SHP77 treated with DMSO at 0.1 percent for 48 hours (cell line): ENCODE data around the gene WDPCP.
"Not testable (repeated sequence)": the region's sequence is repeated elsewhere in the genome, so short reads cannot be mapped to it uniquely, and the experiment has no call there.

Source experiments
- DNase-seq: peaks from one replicate; lab custom pipeline; 2025; lab: John Stamatoyannopoulos, UW

Gene WDPCP

DNA sequence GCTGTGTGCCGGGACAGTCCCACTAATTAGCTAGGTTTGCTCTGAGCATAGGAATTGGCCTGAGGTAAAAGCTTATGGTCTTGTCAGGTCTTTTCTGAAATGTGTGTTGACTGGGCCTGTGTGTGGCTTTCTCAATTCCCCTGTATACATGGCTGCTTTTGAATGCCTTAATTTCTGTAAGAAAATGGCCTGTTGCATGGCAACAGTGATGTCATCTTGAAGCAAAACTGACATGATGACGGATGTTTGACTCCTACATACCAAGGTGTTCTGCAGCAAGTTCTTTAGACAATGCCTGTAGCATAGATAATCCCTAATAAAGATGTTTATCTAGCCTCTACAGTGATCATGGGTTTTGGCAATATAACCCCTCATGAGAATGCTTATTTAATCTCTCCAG lies 339.1 kb downstream of the WDPCP start:
- DNase-seq: no peak

- DNase-seq: no peak
These were observed 345.5 kb downstream of the WDPCP start for GRCh38 chr2:63242747-63243146.

DNA sequence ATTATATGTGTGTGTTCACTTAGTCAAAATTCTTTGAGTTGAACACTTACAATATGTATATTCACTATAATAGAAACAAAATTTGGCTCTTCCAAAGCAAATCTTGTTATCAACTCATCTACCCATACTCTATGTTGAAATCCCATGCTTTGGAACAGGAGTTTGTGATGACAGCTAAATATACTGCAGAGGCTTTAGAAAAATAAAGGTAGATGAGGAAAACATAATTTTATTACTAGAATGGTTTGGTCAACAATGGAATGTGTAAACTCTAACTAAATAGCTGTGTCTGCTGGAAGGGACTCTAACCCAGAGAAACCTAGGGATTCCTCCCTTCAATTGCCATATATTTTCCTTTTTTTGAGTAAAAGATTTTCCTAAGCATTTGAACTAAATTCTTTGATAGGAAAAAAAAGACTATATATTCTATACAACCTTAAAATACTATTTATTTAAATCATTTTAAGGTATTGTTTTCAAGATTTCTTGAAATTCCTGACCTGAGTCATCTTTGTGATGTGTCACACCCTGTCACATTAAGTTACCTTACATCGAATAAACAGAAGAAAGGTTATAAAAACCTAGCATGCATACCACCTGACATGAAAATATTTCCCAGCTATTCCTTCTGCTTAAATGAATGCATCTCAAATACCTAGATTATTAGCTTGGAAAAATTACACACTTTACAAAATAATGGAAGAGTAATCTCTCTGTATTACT lies 362.2 kb downstream of the WDPCP start:
- DNase-seq: no peak

DNA sequence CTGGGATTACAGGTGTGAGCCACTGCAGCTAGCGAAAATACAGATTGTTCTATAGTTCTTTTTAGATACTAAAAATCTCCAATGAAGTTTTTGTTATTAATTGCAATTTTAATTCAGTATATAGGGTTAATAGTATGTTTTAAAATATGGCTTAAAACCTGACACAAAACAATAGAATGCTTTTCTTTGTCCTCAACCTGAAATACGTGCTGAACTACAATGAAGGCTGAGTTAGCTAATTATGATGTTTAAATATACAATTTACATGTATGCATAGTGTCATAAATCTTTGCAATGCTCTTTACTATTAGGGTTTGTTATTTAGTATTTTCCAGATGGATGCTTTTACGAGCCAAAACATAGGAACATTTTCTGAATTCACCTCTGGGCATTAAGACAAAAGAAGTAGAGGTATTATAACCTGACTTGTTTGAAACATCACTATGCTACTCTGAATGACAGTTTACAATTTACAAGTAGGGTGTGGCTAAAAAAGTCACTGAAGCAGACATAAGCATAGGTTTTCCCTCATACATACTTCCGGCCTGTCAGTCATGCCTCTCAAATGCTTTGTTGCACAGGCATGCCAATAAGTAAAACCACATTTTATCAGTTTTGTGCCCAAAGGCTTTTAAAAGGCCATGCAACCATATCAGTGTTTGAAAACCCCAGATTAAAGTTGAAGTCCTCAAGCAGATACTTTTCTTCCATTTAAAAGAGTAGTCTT lies 369.3 kb downstream of the WDPCP start:
- DNase-seq: no peak

GRCh38 chr2:63195310-63195709 lies 393.0 kb downstream of the WDPCP start:
- DNase-seq: no peak

DNA sequence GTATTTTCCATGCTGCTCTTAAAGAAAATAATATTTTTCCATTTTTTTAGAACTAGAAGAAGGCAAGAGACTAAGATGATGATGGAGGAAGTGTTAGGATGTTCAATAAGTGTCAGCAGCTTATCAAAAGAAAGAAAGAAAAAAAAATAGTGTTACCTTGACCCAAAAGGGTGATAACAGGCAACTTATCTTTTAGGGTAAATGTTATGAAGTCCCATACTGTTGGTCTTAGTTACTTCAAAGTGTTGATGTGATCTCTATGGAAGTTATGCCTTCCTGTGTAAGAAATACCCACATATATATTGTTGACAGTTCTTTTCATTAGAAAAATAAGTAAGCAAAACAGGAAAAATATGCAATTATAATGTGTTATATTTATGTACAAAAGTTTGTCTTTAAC lies 394.1 kb downstream of the WDPCP start:
- no peak for DNase-seq

DNA sequence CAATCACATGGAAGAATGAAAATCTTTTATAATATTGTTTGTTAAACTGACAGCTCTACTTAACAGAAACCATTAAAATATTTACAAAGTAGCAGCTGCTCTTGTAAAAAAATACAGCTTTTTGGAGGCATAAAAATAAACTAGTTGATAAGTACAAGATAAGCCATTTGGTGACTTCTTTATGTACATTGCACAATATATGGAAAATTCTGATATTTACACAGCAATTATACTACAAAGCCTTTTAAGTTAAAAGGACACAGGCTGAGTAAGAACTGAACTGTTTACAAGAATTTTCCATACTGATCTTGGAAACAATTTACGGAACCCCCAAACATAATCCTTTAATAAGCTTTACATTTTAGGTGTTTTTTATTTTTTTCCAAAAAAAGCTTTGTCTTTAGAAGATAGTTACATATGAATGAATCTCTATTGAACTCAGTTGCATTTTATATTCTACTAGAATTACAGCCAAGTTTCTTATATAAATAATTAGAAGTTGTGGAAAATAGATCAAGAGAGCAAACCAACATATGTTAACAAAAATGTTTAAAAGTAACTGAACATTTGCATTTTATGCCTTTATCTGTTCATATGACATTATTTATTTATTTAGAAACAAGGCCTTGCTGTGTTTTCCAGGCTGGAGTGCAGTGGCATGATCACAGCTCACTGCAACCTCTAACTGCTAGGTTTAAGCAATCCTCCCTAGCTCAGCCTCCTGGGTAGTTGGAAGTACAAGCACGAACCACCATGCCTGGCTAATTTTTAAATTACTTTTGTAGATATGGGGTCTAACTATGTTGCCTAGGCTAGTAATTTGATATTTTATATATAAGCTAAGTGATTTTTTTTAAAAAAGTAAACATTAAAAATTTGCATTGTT lies 395.1 kb downstream of the WDPCP start:
- no peak for DNase-seq

DNA sequence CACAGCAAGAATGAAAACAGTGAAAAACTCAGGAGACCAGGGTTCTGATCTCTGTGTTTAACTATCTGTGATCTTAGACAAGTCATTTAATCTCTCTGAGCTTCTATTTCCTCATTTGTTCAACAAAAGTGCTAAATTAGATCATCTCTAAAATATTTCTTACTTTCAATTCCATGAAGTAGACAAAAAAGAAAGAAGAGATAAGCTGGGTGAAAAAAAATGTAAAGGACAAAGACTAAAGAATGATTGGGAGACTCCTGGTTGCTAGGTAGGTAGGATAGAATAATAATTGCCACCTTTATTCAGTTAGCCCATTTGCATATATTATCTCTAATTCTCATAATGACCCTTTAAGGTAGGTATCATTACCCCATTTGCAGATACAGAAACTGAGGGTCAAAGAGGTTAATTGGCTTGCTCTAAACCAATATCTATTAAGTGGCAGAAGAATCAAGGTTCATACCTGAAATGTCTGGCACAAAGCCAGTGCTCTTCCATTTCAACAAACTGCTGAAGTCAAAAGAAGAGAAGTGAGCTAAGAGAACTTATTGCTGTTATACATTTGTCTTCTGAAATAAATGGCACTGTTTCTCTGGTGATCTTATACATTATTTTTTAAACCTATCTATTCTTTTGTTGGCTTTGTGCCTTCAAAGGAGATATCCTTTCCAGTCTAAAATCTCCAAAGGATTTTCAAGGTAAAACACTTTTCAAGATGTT lies 395.9 kb downstream of the WDPCP start:
- DNase-seq: no peak

- DNase-seq: peak; percentile 20
These were observed 399.3 kb downstream of the WDPCP start for GRCh38 chr2:63189026-63189425.

DNA sequence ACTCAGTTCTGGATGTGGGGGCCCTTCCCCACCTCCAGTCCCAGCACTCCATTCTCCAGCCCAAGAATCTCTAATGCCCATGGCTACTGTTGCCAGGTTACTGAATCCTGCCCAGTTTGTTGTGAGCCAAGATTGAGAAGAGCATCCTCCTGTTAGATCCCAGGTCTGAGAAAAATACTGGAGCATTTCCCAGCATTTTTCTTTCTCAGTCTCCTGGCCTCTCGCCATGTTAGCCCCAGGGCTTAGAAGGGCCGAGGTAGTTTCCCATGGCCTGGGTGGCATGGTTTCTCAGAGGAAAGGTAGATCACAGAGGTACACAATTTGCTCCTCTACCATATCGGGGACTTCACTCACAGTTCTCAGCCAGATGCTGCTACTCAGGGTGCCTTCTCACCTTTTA lies 401.9 kb downstream of the WDPCP start:
- DNase-seq: no peak

DNA sequence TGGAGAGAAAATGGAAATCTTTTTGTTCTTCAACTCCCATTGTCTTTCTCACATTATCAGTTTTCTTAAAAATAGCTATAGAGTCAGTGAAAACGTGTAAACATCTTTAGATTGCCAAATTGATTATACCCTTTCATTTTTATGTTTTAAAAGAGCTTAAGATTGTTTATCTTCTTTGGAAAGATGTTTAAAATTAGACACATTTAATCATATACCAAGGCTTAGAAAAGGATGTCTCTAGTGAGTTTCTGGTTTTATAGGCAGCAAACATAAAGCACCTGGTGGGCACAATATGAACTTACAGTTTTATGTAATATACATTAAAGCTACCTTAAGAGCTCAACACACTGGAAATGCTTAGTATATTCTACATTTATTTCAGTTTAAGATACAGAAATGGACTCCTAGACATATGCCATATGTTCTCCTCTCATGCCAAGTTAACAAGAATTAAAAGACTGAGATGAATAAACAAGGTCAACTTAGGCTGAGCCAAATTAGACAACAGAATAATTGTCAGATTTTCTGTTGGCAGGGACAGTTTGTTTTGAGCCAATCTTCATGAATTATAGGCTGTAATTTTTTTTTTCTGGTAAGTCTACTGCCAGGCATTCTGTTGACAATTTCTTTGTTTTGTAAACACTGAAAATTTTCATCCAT lies 425.0 kb downstream of the WDPCP start:
- DNase-seq: no peak

DNA sequence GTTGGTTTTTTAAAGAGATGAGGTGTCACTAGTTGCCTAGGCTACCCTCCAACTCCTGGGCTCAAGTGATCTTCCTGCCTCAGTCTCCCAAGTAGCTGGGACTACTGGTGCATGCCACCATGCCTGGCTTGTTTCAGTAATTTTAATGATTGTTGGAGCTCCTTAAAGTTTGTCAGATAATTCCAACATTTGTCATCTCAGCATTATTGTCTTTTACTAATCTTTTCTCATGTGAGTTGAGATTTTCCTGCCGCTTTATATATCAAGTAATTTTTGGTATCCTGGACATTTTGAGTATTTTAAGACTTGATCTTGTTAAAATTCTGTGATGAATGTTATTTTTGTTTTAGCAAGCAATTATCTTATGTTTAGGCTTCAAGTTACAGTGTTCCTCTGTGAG lies 429.0 kb downstream of the WDPCP start:
- no peak for DNase-seq

DNA sequence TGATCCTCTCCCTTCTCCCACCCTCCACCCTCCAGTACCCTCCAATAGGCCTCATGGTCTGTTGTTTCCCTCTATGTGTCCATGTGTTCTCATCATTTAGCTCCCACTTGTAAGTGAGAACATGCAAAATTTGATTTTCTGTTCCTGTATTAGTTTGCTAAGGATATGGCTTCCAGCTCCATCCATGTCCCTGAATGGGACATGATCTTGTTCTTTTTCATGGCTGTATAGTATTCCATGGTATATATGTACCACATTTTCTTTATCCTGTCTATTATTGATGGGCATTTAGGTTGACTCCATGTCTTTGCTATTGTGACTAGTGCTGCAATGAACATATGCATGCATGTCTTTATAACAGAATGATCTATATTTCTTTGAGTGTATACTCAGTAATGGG lies 451.6 kb downstream of the WDPCP start:
- not testable (repeated sequence) for DNase-seq

- DNase-seq: no peak
These were observed 456.3 kb downstream of the WDPCP start for GRCh38 chr2:63132020-63132419.

DNA sequence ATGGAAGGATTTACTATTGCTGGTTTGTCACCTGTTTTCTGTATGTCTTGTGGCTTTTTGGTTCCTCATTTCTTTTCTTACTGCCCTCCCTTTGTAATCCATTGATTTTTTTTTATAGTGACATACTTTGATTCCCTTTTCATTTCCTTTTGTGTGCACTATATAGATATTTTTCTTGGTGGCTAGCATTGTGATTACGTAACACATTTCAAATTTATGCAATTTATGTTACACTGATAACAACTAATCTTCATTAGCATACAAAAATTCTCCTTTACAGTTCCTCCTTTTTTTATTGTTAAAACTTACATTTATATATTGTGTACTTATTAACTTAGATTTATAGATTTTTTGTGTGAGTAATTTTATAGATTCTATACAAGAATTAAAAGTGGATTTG lies 457.1 kb downstream of the WDPCP start:
- DNase-seq: no peak

- DNase-seq: no peak
These were observed 460.7 kb downstream of the WDPCP start for GRCh38 chr2:63127594-63127993.

- no peak for DNase-seq
These were observed 463.4 kb downstream of the WDPCP start for GRCh38 chr2:63124850-63125249.

- DNase-seq: no peak
These were observed 464.1 kb downstream of the WDPCP start for GRCh38 chr2:63124218-63124617.

GRCh38 chr2:63122921-63123320 lies 465.4 kb downstream of the WDPCP start:
- DNase-seq: no peak

- DNase-seq: no peak
These were observed 467.0 kb downstream of the WDPCP start for GRCh38 chr2:63121055-63121834.

DNA sequence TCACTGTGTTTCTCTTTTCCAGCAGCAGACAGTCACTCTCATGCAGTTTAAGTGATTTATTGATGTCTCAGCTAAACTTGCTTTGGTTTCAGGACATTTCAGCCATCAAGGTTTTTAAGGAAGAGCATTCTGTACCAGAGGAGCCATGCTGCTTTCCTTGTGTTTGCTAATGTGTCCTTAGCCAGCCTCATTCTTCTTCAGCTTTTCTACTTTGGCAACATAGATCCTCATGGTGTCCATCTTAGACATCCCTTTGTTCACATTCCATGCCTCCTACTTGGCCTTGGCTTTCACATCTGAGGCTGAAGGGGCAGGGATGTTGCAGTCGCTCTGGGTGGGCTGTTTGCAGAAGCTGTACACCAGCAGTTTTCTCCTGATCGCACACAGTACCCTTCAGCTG lies 469.5 kb downstream of the WDPCP start:
- DNase-seq: no peak
